ENCODE measurements around the gene TAOK1.

GRCh38 chr17:29434550-29434949 lies 44.4 kb downstream of the TAOK1 start:
- TF ChIP-seq CTCF (IDR thresholded peaks at IDR 0.05; ENCODE audit: low read depth, low read length) (no peak), EZH2phosphoT487 (IDR thresholded peaks at IDR 0.05; ENCODE audit: low read depth) (no peak)

Data from OCI-LY3 (cell line).